GF-D8 (cell line): Measurements from ENCODE around the gene MICAL3.
"Not testable (repeated sequence)": the region's sequence is repeated elsewhere in the genome, so short reads cannot be mapped to it uniquely, and the experiment has no call there.

Source experiments
- DNase-seq: peaks from one replicate; lab custom pipeline; 2025; lab: John Stamatoyannopoulos, UW

Gene MICAL3

DNA sequence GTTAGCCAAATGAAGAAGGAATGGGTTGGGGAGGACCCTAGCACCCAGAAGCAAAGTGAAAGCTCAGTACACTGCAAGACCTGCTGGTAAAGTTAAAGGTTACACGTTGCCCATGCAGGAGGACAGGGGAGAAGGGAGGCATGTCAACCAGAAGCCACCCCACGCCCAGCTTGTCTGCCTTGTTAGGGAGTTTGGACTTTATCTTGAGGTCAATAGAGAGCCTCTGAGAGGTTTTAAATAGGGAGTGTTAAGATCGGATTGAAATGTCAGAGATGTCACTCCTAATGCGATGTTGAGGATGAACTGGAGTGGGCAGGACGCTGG lies 34.7 kb upstream of the MICAL3 start:
- DNase-seq: no peak

DNA sequence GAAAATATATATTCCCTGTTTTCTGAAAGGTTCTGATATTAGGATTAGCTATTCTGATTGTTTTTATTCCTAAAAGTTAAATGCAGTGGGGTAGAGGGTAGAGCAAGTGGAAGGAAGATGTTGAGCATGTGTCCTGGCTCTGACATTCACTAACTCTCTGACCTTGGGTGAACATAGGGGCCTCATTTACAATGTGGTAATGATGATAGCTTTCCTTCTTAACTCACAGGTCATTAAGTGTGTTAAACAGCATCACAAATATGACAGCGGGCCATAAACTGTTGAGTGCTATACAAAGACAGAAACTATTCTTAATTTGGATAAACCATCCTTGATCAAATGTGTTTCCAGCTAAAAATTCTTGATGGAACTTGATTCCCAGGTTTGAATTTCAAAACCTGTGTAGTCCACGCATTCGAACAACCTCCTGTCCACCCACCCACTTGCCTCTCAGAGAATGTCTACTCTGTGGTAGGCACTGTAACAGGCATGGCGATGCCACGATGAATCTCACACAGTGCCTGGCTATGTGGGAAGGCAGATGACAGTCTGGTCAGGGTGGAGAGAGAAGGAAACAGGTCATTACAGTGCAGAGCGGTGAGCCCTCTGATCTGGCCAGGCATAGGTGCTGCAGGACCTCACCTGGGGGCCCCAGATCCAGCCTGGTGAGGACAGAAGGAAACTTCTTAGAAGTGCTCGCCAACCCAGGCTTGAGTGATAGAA lies 34.2 kb upstream of the MICAL3 start:
- no peak for DNase-seq

DNA sequence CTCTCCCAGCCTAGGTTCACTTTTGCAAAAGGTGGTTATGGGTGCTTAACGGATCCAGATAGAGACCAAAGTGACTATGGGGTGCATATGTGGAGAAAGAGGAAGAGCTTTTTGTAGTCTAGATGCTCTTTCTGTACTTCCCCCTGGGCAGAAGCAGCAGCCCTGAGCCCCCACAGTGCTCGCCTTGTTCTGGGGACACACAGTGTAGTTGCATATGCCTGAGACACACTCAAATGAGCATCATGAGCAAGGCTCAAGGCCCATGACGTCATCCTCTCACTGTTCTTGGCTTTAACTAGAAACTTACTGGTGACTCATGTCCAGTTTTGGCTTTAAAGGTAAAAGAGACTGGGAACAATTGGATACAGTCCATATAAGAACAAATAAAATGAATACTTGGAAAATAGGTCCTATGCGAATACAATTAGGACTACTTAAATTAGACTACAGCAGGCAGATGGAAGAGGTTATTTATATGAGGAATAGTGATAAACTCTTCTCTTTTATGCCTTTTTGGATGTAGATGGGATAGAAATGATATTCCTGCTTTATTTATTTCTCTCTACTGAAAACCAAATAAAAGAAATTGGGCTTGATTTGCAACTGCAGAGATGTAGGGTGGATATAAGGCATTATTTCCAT lies 33.3 kb upstream of the MICAL3 start:
- DNase-seq: no peak

DNA sequence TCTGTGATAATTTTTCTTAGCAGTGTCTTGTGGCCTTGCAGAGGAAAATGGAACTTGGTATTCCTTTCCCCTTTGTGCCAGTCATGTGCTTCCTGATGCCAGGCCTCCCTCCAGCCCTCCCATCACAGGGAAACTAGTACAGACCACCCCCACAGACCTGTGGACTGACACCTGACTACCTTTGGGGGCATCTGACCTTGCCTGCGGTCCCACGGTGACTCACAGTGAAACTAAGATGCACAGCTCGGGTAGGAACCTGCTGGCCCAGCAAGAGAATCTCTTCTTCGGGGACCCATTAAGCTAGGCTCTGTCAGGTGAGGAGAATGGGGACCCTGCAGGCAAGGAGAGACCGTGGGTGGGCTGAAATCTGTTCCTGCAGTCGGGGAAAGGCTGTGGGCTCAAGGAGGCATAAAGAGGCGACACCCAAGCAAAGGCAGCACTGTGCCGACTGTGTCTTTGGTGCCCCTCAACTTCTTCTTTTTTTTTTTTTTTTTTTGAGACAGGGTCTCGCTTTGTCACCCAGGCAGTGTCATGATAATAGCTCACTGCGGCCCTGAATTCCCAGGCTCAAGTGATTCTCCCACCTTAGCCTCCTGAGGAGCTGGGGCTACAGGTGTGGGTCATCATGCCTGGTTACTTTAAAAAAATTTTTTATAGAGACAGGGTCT lies 32.6 kb upstream of the MICAL3 start:
- no peak for DNase-seq

DNA sequence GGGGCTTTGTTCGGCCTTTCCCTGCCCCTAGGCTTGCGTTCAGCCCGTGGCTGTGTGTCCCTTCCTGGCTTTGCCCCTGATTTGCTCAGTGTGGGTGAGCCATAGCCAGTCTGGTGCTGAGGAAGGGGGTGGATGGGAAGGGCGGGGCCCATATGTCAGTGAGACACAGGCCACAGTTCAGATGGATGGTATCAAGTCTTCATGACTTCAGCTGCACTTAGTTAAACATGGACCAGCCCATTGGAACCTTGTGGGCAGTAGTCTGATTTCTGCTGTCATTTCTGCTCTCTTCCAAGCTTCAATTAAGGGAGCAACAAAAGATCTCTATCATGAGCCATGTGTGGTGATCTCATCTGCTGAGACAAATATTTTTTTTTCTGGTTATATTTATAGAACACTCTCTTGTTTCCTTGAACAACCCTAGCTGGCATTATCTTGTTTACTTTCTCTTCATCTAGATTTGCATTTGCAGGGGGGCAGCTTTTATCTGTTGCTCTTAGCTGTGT lies 31.9 kb upstream of the MICAL3 start:
- no peak for DNase-seq

DNA sequence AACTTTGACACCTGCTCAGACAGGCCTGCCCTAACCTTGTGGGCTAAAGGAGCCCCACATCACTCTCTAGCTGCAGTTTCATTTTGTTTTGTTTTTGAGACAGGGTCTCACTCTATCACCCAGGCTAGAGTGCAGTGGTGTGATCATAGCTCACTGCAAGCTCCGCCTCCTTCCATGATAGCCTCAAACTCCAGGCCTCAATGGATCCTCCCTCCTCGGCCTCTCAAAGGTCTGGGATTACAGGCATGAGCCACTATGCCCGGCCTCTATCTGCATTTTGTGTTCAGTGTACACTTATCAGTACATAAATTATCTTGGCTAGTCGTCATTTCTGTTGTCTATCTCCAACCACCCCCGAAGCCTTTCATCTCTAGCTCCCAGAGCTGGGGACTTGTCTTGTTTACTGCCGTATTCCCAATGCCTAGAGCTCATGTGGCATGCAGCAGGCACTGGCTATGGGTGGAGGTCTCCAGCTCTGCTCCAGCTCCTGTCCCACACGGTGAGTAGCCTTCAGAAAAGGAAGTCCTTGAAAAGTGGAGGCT lies 31.3 kb upstream of the MICAL3 start:
- no peak for DNase-seq

DNA sequence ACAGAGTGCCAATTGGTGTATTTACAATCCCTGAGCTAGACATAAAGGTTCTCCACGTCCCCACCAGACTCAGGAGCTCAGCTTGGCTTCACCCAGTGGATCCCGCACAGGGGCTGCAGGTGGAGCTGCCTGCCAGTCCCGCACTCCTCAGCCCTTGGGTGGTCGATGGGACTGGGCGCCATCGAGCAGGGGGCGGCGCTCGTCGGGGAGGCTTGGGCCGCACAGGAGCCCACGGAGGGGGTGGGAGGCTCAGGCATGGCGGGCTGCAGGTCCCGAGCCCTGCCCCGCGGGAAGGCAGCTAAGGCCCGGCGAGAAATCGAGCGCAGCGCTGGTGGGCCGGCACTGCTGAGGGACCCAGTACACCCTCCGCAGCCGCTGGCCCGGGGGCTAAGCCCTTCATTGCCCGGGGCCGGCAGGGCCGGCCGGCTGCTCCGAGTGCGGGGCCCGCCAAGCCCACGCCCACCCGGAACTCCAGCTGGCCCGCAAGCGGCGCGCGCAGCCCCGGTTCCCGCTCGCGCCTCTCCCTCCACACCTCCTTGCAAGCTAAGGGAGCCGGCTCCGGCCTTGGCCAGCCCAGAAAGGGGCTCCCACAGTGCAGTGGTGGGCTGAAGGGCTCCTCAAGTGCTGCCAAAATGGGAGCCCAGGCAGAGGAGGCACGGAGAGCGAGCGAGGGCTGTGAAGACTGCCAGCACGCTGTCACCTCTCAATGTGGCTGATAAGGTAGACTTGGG lies 29.0 kb upstream of the MICAL3 start:
- not testable (repeated sequence) for DNase-seq

DNA sequence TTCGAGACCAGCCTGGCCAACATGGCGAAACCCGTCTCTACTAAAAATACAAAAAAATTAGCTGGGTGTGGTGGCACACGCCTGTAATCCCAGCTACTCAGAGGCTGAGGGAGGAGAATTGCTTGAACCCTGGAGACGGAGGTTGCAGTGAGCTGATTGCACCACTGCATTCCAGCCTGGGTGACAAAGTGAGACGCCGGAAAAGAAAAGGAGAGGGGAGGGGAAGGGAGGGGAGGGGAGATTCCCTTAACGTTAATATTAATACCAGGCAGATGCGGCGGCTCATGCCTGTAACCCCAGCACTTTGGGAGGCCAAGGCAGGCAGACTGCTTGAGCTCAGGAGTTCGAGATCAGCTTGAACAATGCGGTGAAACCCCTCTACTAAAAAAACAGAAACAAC lies 26.8 kb upstream of the MICAL3 start:
- DNase-seq: not testable (repeated sequence)

DNA sequence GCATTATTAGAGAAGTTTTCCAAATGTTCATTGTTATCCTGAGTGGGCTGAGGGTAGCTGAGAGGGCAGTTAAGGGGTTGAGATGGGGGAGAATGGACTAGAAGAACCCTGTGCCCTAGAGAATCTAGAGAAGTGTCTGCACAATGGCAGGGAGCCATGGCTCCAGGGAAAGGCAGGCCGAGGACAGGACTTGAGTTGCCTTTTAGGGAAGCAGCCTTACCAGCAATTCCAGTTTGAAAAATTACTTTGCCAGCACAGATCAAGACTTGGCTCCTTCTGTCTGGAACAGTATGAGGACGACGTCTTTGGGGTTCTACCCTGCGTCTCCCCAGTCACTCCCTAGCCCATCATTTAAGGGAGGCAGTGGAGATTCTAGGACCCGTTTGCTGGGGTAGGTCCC lies 25.7 kb upstream of the MICAL3 start:
- no peak for DNase-seq

DNA sequence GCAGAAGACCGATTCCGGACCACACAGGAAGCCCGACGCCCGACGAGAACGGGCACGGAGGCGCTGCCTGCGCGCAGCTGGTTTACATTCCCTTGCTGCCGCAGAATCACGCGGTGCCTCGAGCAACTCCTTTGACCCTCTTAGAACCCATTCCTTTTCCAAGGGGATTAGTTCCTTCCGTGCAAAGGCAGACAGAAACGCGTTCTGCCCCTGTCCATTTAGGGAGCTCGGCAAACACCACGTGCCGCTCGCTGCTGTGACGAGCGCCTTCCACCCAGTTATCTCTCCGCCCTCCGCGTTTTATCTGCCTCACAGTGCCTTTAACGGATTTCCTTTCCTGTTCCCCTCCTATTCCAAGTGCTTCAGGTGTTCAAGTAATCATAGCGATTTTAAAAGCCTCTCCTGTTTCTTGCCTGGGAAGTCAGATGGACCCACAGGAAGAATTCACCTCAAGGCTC lies 24.1 kb upstream of the MICAL3 start:
- DNase-seq: no peak

DNA sequence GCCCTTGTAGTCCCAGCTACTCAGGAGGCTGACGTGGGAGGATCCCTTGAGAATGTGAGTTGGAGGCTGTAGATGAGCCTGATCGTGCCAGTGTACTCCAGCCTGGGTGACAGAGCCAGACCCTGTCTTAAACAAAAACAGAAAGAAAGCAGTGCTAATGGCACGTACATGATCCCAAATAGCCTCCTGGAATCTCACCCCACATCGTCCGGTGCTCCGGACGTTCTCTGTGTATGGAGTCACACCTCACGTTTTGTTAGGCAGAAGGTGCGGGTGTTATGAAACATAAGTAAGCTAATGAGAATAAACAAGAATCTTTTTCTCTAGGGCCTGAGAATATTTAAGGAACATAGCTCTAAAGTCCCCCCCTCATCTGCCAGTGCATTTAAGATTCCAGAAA lies 23.7 kb upstream of the MICAL3 start:
- no peak for DNase-seq

DNA sequence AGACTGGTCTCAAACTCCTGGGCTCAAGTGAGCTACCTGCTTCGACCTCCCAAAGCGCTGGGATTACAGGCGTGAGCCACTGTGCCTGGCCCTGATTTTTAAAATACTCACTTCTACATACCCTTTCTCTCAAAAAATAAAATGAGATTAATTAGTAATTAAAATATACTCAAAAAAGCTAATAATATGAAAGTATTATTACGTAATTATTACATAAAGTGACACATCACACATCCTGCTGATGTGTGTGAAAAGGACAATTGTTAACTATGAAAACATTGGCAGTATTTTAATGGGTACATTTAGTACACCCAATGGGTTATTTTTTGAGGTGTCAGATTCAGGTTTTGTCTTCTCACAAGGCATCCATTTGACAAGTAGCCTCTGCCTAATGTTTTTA lies 21.4 kb upstream of the MICAL3 start:
- no peak for DNase-seq

DNA sequence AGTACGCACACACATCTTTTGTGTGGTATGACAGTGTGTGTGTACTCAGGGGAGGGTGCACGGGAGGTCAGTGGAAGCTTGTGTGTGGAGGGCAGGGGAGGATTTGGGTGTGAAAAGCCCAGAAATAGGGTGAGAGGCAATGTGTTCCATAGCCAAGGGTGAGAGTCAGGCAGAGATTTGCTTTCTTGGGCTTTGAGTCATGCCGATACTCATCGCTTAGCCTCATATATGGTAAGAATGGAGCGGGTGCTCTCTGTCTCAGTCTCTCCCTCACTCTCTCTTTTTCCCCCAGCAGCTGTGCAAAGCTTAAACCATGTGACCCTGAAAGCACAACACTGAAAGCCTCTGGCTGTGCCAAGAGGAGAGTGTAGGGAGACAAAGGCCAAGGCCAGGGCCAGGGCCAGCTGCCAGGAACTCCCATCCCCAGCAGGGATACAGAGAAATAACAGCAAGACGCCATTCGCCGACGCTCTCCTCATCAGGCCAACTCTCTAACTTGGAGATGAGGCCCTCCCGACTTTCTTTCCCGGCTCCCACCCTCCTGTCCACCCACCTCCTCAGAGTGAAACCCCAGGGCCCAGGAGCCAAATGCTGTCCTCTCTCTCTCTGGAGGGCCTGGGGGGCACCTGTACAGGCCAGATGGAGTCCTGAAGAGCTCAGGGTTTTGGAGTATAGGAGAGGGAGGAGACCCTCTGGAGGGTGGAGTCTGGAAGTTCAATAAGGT lies 20.3 kb upstream of the MICAL3 start:
- no peak for DNase-seq

DNA sequence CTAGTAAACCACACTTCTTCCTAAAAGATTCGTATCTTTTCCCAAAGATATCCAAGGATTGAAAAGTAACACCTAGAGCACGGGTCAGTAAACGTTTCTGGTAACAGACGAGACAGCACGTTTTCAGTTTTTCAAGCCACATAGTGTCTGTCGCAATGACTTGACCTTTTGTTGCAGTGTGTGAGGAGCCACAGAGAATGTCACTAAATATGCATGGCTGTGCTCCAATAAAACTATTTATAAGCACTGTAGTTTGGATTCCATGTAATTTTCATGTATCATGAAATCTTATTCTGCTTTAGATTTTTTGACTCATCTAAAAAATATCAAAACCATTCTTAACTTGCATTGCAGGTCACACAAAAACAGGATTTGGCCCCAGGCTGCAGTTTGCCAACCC lies 18.3 kb upstream of the MICAL3 start:
- peak; percentile 2 for DNase-seq

DNA sequence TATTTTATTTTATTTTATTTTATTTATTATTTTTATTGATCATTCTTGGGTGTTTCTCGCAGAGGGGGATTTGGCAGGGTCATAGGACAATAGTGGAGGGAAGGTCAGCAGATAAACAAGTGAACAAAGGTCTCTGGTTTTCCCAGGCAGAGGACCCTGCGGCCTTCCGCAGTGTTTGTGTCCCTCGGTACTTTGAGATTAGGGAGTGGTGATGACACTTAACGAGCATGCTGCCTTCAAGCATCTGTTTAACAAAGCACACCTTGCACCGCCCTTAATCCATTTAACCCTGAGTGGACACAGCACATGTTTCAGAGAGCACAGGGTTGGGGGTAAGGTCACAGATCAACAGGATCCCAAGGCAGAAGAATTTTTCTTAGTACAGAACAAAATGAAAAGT lies 16.5 kb upstream of the MICAL3 start:
- DNase-seq: not testable (repeated sequence)

DNA sequence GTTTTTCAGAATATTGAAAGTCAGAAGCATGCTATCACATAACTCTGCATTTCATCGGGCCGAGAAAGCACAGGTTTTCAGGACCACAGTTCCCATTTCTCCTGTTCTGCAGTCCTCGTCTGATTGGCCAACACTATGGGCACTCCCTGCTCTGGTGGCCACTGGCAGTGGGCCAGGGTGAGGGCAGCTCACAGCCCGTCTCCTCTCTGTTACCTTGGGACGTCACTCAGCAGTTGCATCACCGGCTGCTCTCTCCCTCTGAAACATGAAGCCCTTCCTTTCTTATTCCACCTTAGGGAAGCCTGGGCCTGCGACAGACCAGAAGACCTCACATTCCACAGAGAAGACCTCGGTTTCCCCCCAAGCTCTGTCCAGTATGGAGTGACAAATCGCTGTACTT lies 11.4 kb upstream of the MICAL3 start:
- DNase-seq: no peak

DNA sequence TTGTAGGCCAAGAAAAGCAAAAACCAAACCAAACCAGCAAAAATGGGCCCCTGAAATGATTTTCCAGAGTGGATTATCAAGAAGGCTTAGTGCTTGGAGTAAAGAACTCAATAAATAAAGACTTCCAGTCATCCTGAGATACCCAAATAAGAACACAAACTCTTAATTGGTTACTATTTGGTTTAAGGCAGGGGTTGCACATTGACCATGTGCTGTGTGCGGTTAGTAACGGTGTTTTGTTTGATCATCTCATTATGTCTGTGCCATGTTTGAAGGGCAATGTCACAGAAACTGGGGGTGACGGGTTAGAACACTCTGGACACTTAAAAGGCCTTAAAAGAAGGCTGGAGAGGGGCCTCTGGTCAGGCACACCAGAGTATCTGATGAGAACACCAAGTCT lies 9.7 kb upstream of the MICAL3 start:
- DNase-seq: no peak

DNA sequence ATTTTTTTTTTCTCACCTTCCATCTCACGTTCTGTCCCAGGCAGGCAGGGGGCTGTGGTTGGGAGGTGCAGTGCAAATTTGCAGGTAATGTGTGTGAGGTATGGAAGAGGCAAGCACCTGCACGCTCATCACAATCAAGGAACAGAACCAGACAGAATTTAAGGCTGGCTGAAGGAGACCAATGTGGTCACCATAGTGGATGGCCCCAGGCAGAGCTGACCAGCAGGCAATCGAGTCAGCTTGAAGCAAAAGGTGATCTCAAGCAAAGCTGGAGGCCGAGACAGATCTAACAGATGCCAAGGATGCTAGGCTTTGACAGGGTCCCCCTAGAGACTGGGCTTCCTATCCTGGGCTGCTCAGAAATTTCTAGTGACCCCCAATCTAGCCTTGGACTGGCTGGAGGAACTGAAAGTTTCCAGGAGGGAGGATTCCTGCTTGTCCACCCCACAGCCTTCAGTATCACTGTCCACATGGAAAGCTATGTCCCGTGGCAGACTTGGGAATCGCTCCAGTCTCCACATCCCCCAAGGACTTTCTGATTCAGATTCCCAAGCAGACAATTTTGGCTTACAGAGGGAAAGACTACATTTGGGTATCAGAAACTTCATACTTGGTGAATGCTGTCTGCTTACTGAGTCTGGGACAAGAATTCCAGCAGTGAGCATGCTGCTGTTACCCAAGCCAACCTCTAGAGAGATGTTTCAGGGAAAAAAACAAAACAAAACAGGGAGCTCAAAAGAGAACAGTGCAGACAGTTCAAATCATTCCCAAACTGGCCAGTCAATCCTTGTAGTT lies 9.0 kb upstream of the MICAL3 start:
- no peak for DNase-seq

DNA sequence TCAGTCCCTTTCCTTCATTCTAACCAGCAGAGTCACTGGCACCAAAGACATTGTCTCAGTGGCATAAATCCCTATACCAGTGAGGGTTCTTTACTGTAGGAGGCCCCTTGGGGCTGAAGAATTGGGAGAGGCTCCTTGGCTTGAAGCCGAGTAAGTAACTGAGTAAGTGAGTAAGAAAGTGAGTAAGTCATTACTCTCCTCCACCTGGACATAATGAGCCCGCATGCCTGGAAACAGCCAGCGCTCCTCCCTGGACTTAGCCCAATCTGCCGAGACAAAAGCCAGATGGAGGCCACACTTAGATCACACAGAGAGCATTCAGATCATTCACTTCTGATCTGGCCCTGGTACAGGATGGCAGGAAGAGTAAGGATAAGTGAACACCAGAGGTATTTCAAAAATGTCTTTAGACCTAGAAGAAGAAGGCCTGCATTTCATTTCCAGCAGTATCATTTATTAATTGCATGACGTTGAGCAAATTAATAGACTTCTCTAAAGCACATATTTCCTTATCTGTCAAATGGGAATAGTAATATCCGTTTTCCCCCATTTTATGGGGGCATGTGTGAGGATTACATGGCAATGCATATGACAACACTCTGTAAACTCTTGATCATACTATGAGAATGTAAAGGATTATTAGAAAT lies 8.2 kb upstream of the MICAL3 start:
- no peak for DNase-seq
